Natural killer cell (primary cell): ENCODE results near the gene RNF25. TPM values are rescaled to one million over a fixed set of nuclear protein-coding genes. Genes with fewer than 3 reads are reported as not detected.

Source experiments
- ATAC-seq, 3 donors: fragments of 150-1000 bp in 2 of 3; fragments of 200-7000 bp in 1 of 3; cut with Tn5 transposase; 1 replicate in 1 of 3; 2 replicates in 2 of 3; pipeline ENCODE4 v1.10.0; 2021; ENCODE audit warnings: mild to moderate bottlenecking in 2 of 3, moderate library complexity in 2 of 3
- DNase-seq, 2 donors: peaks; one replicate each; pipeline versions ENCODE4 v3.0.0 to v3.0.0-alpha.2; 2013 to 2021; ENCODE audit warnings: mixed read lengths in 1 of 2
- H3K27ac ChIP-seq: one replicate; pipeline ENCODE4 v1.5.1; 2013; ENCODE audit warnings: mild to moderate bottlenecking, low read length
- H3K27me3 ChIP-seq: one replicate; pipeline ENCODE4 v1.6.1; 2013; ENCODE audit warnings: low read length; ENCODE audit not compliant: control insufficient read depth, insufficient read depth
- H3K36me3 ChIP-seq: one replicate; pipeline ENCODE4 v1.6.1; 2013; ENCODE audit warnings: low read length; ENCODE audit not compliant: control insufficient read depth, insufficient read depth
- H3K4me1 ChIP-seq: one replicate; pipeline ENCODE4 v1.6.1; 2013; ENCODE audit warnings: low read length; ENCODE audit not compliant: control insufficient read depth, insufficient read depth
- H3K4me3 ChIP-seq: one replicate; pipeline ENCODE4 v1.5.1; 2013; ENCODE audit warnings: low read length
- H3K9me3 ChIP-seq: one replicate; pipeline ENCODE4 v1.6.1; 2013; ENCODE audit warnings: low read length; ENCODE audit not compliant: control insufficient read depth, insufficient read depth
- H3K27ac Mint-ChIP-seq, 2 donors: one replicate each; pipeline ENCODE4 v1.8.0; 2022; ENCODE audit warnings: mild to moderate bottlenecking in 2 of 2, mixed read lengths in 2 of 2, moderate library complexity in 1 of 2
- H3K27me3 Mint-ChIP-seq, 2 donors: one replicate each; pipeline ENCODE4 v1.8.0; 2022; ENCODE audit warnings: low read depth in 2 of 2, mixed read lengths in 2 of 2
- H3K36me3 Mint-ChIP-seq: one replicate; pipeline ENCODE4 v1.8.0; 2022; ENCODE audit warnings: mixed read lengths
- H3K4me1 Mint-ChIP-seq, 2 donors: one replicate each; pipeline ENCODE4 v1.8.0; 2022; ENCODE audit warnings: mixed read lengths in 2 of 2
- H3K4me3 Mint-ChIP-seq: one replicate; pipeline ENCODE4 v1.8.0; 2022; ENCODE audit warnings: mild to moderate bottlenecking, moderate library complexity, mixed read lengths
- H3K9me3 Mint-ChIP-seq, 2 donors: one replicate each; pipeline ENCODE4 v1.8.0; 2022; ENCODE audit warnings: mixed read lengths in 2 of 2
- WGBS: methylation state at CpG from one replicate; pipeline ENCODE4 v1.1.7; 2013; ENCODE audit warnings: missing lambda C conversion rate; ENCODE audit not compliant: insufficient coverage; 5-methylcytosine and 5-hydroxymethylcytosine counted together
- intact Hi-C: fragments of 100-400 bp; cut with micrococcal nuclease; formaldehyde crosslinking; loops from one replicate; pipeline ENCODE4 v1.14.2; 2022
- total RNA-seq, 4 donors: library from RNA; stranded (reverse); fragments of 120-200 nt in 1 of 4; gene quantifications; one replicate each; pipeline versions ENCODE4 v1.2.3 to v1.2.4, GENCODE V29; 2013 to 2022
- TF ChIP-seq, protein P1 (sequence below): fragments of 200-600 bp; IDR thresholded peaks from one replicate; pipeline ENCODE4 v1.8.0; 2022; ENCODE audit warnings: antibody characterized with exemption

Gene RNF25
- total RNA-seq, 3 donors from 2014 or later (not counting 1 experiment from before 2014, with no cell fraction given): 16.5 to 22.8 (median 20.1) TPM

DNA sequence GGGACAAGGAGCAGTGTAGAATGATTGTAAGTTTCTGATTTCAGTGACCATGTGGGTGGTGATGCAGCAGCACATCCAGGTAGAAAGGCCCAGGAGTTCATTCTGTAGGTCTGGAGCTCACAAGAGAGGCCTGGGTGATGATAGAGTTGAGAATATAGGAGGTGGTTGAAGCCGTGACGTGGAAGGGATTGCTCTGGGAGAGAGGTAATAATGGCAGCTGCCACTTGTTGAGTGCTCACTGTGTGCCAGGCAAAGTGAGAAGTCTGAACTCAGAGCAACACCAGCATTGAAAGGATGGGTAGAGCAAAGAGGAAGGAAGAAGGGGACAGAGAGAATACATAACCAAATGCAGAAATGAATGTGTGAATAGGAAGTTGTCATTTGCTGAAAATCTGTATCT is 42.1 kb upstream of the RNF25 start:
- intact Hi-C loops: loop anchor here (5.0 kb wide), 2 partner anchors 57 to 183 kb away; partner anchors contain the start of genes BCS1L and ZNF142
- H3K9me3 Mint-ChIP-seq: no peaks in the 10 kb centered on the region
- WGBS: 86% methylated on average over 2 of the region's 2 CpGs

GRCh38 chr2:218711550-218711929 is 39.7 kb upstream of the RNF25 start:
- H3K9me3 ChIP-seq: no peaks in the 10 kb centered on the region
- H3K27ac ChIP-seq: peak overlapping the region; percentile 78
- intact Hi-C loops: loop anchor here (1.0 to 5.0 kb wide), 3 partner anchors 54 to 186 kb away; partner anchors contain the start of genes BCS1L and ZNF142
- H3K4me1 ChIP-seq: peaks cover 10% of the 10 kb centered on the region
- H3K36me3 ChIP-seq: peaks cover 5% of the 10 kb centered on the region
- ATAC-seq (no peak), DNase-seq (peak in 1 of 2 donors; percentile 9)
- no peaks in the 10 kb centered on the region for H3K36me3 Mint-ChIP-seq
- TF ChIP-seq, protein P1, sequence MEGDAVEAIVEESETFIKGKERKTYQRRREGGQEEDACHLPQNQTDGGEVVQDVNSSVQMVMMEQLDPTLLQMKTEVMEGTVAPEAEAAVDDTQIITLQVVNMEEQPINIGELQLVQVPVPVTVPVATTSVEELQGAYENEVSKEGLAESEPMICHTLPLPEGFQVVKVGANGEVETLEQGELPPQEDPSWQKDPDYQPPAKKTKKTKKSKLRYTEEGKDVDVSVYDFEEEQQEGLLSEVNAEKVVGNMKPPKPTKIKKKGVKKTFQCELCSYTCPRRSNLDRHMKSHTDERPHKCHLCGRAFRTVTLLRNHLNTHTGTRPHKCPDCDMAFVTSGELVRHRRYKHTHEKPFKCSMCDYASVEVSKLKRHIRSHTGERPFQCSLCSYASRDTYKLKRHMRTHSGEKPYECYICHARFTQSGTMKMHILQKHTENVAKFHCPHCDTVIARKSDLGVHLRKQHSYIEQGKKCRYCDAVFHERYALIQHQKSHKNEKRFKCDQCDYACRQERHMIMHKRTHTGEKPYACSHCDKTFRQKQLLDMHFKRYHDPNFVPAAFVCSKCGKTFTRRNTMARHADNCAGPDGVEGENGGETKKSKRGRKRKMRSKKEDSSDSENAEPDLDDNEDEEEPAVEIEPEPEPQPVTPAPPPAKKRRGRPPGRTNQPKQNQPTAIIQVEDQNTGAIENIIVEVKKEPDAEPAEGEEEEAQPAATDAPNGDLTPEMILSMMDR: no peak
- no peaks in the 10 kb centered on the region for H3K27me3 ChIP-seq
- H3K4me3 Mint-ChIP-seq: peak overlapping the region; percentile 99
- H3K27me3 Mint-ChIP-seq: no peaks in the 10 kb centered on the region
- no peaks in the 10 kb centered on the region for H3K9me3 Mint-ChIP-seq
- 28% methylated on average over 5 of the region's 5 CpGs for WGBS
- H3K4me3 ChIP-seq: peak overlapping the region; percentile 76
- H3K27ac Mint-ChIP-seq: peak overlapping the region; percentile 94 to 97
- peaks cover 12 to 27% of the 10 kb centered on the region in 2 donors for H3K4me1 Mint-ChIP-seq

More for the DNA sequence above, 42.1 kb upstream of the RNF25 start:
- DNase-seq (no peak), ATAC-seq (no peak)
- TF ChIP-seq, protein P1: no peak
- Mint-ChIP-seq H3K36me3 (no peaks in the 10 kb centered on the region), H3K27ac (no peak overlapping the region), H3K4me3 (no peak overlapping the region), H3K4me1 (peaks cover 12 to 34% of the 10 kb centered on the region in 2 donors), H3K27me3 (no peaks in the 10 kb centered on the region)
- H3K4me1 ChIP-seq: peaks cover 10% of the 10 kb centered on the region
- no peak overlapping the region for H3K27ac ChIP-seq
- no peaks in the 10 kb centered on the region for H3K27me3 ChIP-seq
- H3K9me3 ChIP-seq: no peaks in the 10 kb centered on the region
- H3K4me3 ChIP-seq: no peak overlapping the region
- peaks cover 5% of the 10 kb centered on the region for H3K36me3 ChIP-seq

GRCh38 chr2:218710687-218711549 is 39.1 kb upstream of the RNF25 start, which contains the start of gene TTLL4:
TTLL4 (plus strand) TSS chr2:218710835; CDS start chr2:218737677, 26,842 bp downstream.
- peaks cover 10% of the 10 kb centered on the region for H3K4me1 ChIP-seq
- H3K36me3 ChIP-seq: peaks cover 2% of the 10 kb centered on the region
- WGBS: under 1% methylated on average over 74 of the region's 74 CpGs
- no peaks in the 10 kb centered on the region for H3K27me3 ChIP-seq
- intact Hi-C loops: loop anchor here (1.0 to 5.0 kb wide), 5 partner anchors 39 to 441 kb away; partner anchors contain the start of genes AAMP, BCS1L, PNKD and RNF25
- Mint-ChIP-seq H3K9me3 (no peaks in the 10 kb centered on the region), H3K27ac (peak within 1 kb of the TSS; percentile 94 to 97), H3K4me3 (peak within 1 kb of the TSS; percentile 99), H3K4me1 (peaks cover 12 to 27% of the 10 kb centered on the region in 2 donors), H3K36me3 (no peaks in the 10 kb centered on the region), H3K27me3 (no peaks in the 10 kb centered on the region)
- ATAC-seq: peak; percentile 98 to 100 (median 98)
- H3K27ac ChIP-seq: peak within 1 kb of the TSS; percentile 78
- TF ChIP-seq, protein P1: peak; percentile 89
- peak within 1 kb of the TSS; percentile 76 for H3K4me3 ChIP-seq
- no peaks in the 10 kb centered on the region for H3K9me3 ChIP-seq
- peak; percentile 98 to 99 for DNase-seq
